ENCODE data around the gene C12orf76.
A peak's percentile ranks its signal among the peaks of the same experiment; 100 is the strongest.
"Not testable (repeated sequence)": the region's sequence is repeated elsewhere in the genome, so short reads cannot be mapped to it uniquely, and the experiment has no call there.

The C12orf76 gene, protein sequence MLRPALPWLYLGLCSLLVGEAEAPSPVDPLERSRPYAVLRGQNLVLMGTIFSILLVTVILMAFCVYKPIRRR

DNA sequence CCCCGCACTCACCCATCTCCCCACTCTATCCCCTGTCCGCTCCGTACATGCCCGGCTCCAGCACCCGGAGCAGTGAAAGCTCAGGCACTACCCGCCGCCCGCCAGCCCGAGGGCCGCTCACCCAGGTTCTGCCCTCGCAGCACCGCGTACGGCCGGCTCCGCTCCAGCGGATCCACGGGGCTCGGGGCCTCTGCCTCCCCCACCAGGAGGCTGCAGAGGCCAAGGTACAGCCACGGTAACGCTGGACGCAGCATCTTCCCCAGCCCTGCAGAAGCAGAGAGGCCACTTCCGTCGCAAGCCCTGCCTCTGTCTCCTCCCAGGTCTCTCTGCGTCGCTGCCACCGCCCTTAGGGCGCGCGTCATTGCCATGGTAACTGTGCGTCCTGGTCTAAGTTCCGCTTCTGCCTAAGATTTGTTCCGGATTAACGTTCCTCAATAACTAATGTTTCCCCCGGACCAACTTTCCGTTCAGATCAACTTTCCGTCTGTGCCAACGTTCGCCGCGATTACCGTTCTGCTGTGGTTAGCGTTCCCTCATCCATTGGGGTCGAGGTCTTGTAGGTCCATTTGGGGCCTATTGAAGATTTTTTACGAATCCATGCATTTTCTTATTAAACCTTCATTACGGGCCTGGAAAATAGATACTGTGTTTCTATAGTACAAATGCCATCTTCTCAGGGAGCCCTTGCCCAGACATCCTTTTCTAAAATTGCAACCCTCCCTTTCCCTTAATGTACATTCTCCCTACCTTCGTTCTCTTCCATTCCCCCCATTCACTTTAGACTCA, at the start of gene C12orf76:
Gene C12orf76, minus strand, starts transcription at position 281 of the 786 bp plus-strand sequence. Its CDS starts 27 bp downstream, at position 254.
- DNase-seq (ENCODE audit: low read depth in 1 of 2, low spot score in 1 of 2) = peak; percentile 70 to 90

- DNase-seq (ENCODE audit: low read depth in 1 of 2, low spot score in 1 of 2) = no peak
These were observed 45.4 kb upstream of the C12orf76 start for GRCh38 chr12:110093631-110094311.

GRCh38 chr12:110091136-110091711, 42.9 kb upstream of the C12orf76 start:
- DNase-seq (ENCODE audit: low read depth in 1 of 2, low spot score in 1 of 2) = no peak

- no peak for DNase-seq (ENCODE audit: low read depth in 1 of 2, low spot score in 1 of 2)
These were observed 42.2 kb upstream of the C12orf76 start for GRCh38 chr12:110090266-110091135.

DNA sequence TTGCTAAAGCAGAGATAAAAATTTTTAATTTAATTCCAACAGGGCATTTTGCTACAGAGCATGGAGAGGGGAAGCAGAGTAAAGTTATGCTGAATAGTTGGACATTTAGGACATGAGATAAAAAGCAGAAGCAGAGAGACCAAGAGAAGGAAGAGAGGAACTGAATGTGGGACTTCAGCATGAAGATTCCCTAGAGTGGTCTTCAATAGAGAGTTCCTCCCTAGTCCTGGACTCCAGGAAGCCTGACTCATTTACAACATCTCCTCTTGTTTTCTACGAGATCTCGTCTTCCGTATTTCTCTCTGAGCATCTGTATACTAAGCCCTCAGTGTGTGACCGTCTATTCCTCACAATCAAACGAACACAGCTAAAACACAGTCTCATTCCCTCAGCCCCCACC, 40.6 kb upstream of the C12orf76 start:
- DNase-seq (ENCODE audit: low read depth in 1 of 2, low spot score in 1 of 2) = no peak

GRCh38 chr12:110088216-110088615, 39.9 kb upstream of the C12orf76 start:
- not testable (repeated sequence) for DNase-seq (ENCODE audit: low read depth in 1 of 2, low spot score in 1 of 2)

DNA sequence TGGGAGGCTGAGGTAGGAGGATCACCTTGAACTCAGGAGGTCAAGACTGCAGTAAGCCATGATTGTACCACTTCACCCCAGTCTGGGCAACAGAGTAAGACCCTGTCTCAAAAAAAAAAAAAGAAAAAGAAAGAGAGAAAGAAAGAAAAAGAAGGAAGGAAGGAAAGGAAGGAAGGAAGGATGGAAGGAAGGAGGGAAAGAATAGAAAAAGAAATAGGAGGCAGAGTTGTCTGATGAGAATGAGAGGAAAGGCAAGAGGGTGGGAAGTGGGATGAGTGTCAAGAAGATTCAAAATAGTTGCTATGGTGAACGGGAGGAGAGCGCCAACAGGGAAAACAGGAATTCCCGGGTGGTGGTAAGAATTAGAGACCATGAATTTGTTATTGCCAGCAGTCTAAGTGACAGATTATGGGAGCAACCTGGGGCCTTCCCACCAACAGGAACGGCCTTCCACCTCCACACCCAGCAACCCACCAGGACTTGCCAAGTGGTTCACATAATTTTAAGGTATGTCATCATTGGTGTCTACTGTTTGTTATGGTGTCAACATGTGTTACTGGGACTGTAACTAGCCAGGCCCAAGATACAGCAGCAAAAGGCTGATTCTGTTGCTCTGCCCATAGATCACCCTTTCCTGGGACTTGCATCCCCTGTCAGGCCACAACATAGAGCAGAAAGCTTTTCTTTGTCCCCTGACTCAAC, 36.1 kb upstream of the C12orf76 start:
- no peak for DNase-seq (ENCODE audit: low read depth in 1 of 2, low spot score in 1 of 2)

- no peak for DNase-seq (ENCODE audit: low read depth in 1 of 2, low spot score in 1 of 2)
These were observed 32.1 kb upstream of the C12orf76 start for GRCh38 chr12:110080410-110080809.

- DNase-seq (ENCODE audit: low read depth in 1 of 2, low spot score in 1 of 2) = peak; percentile 45 to 64
These were observed 31.4 kb upstream of the C12orf76 start for GRCh38 chr12:110079477-110080400.

DNA sequence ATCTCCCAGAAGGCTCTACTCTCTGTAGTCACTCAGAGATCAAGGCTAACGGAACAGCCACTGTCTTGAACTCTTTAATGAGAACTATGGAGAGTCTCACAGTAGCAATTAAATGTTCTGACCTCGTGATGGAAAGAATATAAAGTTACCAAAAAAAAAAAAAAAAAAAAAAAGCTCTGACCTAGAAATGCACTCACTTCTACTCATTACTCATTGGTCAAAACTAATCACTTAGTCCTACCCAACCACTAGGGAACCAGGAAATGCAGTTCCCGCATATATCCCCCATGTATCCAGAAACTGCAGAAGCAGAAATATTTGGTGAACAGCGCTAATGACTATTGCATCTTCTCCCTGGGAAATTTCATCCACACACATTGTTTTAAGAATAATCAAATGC, 29.5 kb upstream of the C12orf76 start:
- DNase-seq (ENCODE audit: low read depth in 1 of 2, low spot score in 1 of 2) = no peak

- no peak for DNase-seq (ENCODE audit: low read depth in 1 of 2, low spot score in 1 of 2)
These were observed 27.6 kb upstream of the C12orf76 start for GRCh38 chr12:110075880-110076279.

GRCh38 chr12:110074089-110074488, 25.8 kb upstream of the C12orf76 start:
- DNase-seq (ENCODE audit: low read depth in 1 of 2, low spot score in 1 of 2) = no peak

DNA sequence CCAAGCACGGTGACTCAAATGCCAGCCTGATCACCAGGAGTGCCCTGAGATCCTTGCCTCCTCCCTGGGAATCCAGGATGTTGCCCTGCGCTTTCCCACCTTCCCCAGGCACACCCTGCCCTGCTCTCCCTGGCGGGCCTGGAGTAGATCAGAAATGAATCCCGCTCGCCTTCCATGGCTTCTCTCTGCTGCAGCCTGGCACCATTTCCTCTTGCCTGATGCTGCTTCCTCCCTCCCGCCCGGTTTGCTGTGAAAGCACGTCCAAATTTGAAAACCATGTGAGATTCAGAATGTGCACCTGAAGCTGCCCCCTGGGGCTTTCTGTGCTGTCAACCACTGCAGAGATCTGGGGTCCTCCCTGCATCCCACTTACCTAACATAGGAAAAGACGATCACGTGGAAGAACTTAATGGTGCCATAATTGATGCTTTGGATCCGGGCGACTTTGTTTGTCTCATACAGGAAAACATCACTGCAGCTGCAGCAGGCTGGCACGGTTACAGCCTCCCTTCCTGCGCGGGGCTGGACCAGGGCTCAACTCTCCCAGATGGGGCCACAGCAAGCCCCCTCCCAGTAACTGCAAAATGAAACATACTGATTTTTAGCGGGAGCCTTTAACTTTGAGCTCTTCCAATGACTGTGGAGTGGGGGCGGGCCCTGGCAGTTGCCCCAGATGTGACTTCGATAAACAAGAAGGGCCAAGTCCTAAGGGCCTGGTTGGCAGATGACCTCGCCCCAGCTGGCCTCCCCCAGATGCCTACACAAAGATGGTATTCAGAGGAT, 24.9 kb upstream of the C12orf76 start:
- no peak for DNase-seq (ENCODE audit: low read depth in 1 of 2, low spot score in 1 of 2)

GRCh38 chr12:110072636-110073035, 24.3 kb upstream of the C12orf76 start:
- DNase-seq (ENCODE audit: low read depth in 1 of 2, low spot score in 1 of 2) = not testable (repeated sequence)

DNA sequence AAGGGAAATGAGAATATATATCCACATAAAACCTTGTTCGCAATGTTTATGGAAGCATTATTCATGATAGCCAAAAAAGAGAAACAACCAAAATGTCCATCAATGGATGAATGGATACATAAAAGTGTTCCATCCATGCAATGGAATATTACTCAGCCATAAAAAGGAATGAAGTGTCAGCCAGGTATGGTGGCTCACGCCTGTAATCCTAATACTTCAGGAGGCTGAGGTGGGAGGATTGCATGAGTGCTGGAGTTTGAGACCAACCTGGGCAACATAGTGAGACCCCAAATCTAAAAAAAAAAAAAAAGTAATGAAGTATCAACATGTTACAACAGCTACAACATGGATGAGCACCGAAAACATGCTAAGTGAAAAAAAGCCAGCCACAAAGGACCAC, 23.6 kb upstream of the C12orf76 start:
- DNase-seq (ENCODE audit: low read depth in 1 of 2, low spot score in 1 of 2) = no peak

GRCh38 chr12:110071504-110071903, 23.2 kb upstream of the C12orf76 start:
- DNase-seq (ENCODE audit: low read depth in 1 of 2, low spot score in 1 of 2) = no peak

DNA sequence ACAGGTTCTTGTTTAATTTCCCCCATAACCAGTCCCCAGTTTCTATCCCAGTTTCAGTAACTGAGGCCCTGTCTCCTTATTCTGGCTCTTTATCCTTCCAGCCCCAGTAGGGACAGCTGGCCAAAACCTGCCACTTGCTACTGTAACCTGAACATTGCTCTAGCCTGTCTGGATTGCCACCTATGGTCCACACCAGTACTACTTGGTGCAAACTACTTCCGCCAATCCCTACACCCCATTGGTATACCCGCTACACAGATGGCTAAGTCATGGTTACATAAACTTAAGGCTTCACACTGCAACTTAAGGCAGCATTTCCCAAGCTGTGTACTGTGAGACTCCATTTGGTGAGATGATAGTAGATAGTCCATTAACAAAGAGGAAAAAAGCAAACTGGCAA, 20.3 kb upstream of the C12orf76 start:
- DNase-seq (ENCODE audit: low read depth in 1 of 2, low spot score in 1 of 2) = no peak

DNA sequence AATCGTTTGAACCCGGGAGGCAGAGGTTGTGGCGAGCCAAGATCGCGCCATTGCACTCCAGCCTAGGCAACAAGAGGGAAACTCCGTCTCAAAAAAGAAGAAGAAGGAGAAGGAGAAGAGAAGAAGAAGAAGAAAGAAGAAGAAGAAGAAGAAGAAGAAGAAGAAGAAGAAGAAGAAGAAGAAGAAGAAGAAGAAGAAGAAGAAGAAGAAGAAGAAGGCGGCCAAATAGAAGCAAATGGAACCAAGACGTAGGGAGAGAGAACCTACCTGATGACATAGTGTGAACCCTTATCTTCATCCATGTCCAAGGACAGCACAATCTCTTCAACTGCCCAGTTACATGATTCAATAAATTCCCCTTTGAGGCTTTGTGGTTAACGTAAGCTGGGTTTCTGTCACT, 19.8 kb upstream of the C12orf76 start:
- not testable (repeated sequence) for DNase-seq (ENCODE audit: low read depth in 1 of 2, low spot score in 1 of 2)

DNA sequence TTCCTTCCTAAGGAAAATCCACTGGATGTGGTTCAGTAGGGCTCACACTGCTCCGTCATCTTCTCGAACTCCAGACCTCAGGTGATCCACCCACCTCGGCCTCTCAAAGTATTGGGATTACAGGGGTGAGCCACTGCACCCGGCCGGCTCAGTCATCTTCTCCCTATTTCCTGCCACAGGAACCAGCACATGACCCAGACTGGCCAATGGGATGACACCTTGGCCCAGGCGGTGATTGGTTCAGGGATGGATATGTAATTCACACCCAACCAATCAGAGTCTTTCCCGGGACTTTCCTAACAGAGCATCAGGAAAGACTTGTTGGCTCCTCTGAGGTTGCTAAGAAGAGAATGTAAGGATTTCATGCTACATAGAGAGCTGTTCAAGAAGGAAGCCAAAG, 19.2 kb upstream of the C12orf76 start:
- no peak for DNase-seq (ENCODE audit: low read depth in 1 of 2, low spot score in 1 of 2)
